Trophoblast cell (in vitro differentiated cells and primary cell): Measurements from ENCODE around the gene MRPS34. TPM values are rescaled to one million over a fixed set of nuclear protein-coding genes. Genes with fewer than 3 reads are reported as not detected.

ENCODE experiments used
- DNase-seq, 2 donors: peaks; one replicate each; pipeline ENCODE4 v3.0.0-alpha.2; 2016
- H2AFZ ChIP-seq: 2 replicates; pipeline ENCODE4 v1.6.1; 2013; ENCODE audit warnings: low read length, moderate library complexity, mild to moderate bottlenecking; ENCODE audit not compliant: insufficient read depth, poor library complexity
- H2AK5ac ChIP-seq: 2 replicates; pipeline ENCODE4 v1.6.1; 2013; ENCODE audit warnings: mild to moderate bottlenecking, low read length
- H2BK120ac ChIP-seq: 2 replicates; pipeline ENCODE4 v1.6.1; 2013; ENCODE audit warnings: low read length, mild to moderate bottlenecking, moderate library complexity; ENCODE audit not compliant: insufficient read depth, poor library complexity
- H2BK12ac ChIP-seq: 2 replicates; pipeline ENCODE4 v1.6.1; 2013; ENCODE audit warnings: mild to moderate bottlenecking, low read length, moderate library complexity
- H2BK5ac ChIP-seq: 2 replicates; pipeline ENCODE4 v1.6.1; 2013; ENCODE audit warnings: low read length, low read depth, moderate library complexity, mild to moderate bottlenecking; ENCODE audit not compliant: poor library complexity
- H3K14ac ChIP-seq: 2 replicates; pipeline ENCODE4 v1.6.1; 2013; ENCODE audit warnings: mild to moderate bottlenecking, low read length
- H3K18ac ChIP-seq: 2 replicates; pipeline ENCODE4 v1.6.1; 2013; ENCODE audit warnings: mild to moderate bottlenecking, low read length
- H3K23ac ChIP-seq: 2 replicates; pipeline ENCODE4 v1.6.1; 2013; ENCODE audit warnings: low read length
- H3K27ac ChIP-seq: 2 replicates; pipeline ENCODE4 v1.5.1; 2013; ENCODE audit warnings: low read depth, mild to moderate bottlenecking, inconsistent platforms, low read length, moderate library complexity
- H3K27me3 ChIP-seq: 2 replicates; pipeline ENCODE4 v1.6.1; 2013; ENCODE audit warnings: inconsistent platforms, mild to moderate bottlenecking, low read length, moderate library complexity; ENCODE audit not compliant: insufficient read depth
- H3K36me3 ChIP-seq, 2 experiments: 1 replicate in 1 of 2; 2 replicates in 1 of 2; pipeline ENCODE4 v1.6.1; 2013; ENCODE audit warnings: low read length in 2 of 2, mild to moderate bottlenecking in 2 of 2, moderate library complexity in 1 of 2; ENCODE audit not compliant: insufficient read depth in 2 of 2, control insufficient read depth in 1 of 2
- H3K4ac ChIP-seq: 2 replicates; pipeline ENCODE4 v1.6.1; 2013; ENCODE audit warnings: low read depth, mild to moderate bottlenecking, low read length, moderate library complexity
- H3K4me1 ChIP-seq, 2 experiments: 1 replicate in 1 of 2; 2 replicates in 1 of 2; pipeline ENCODE4 v1.6.1; 2013; ENCODE audit warnings: low read length in 2 of 2, mild to moderate bottlenecking in 2 of 2, moderate library complexity in 1 of 2; ENCODE audit not compliant: insufficient read depth in 2 of 2, control insufficient read depth in 1 of 2
- H3K4me2 ChIP-seq: 2 replicates; pipeline ENCODE4 v1.6.1; 2013; ENCODE audit warnings: inconsistent platforms, mild to moderate bottlenecking, low read length, moderate library complexity
- H3K4me3 ChIP-seq: 2 replicates; pipeline ENCODE4 v1.5.1; 2013; ENCODE audit warnings: mild to moderate bottlenecking, low read depth, low read length, inconsistent platforms
- H3K79me1 ChIP-seq: one replicate; pipeline ENCODE4 v1.6.1; 2013; ENCODE audit warnings: low read length
- H3K79me2 ChIP-seq: 2 replicates; pipeline ENCODE4 v1.6.1; 2013; ENCODE audit warnings: low read length, mild to moderate bottlenecking; ENCODE audit not compliant: control insufficient read depth, insufficient read depth, poor library complexity
- H3K9ac ChIP-seq: 2 replicates; pipeline ENCODE4 v1.6.1; 2013; ENCODE audit warnings: mild to moderate bottlenecking, low read length
- H3K9me3 ChIP-seq: 2 replicates; pipeline ENCODE4 v1.6.1; 2013; ENCODE audit warnings: low read depth, mild to moderate bottlenecking, control low read depth, inconsistent platforms, low read length; ENCODE audit not compliant: insufficient read depth
- H4K12ac ChIP-seq: 2 replicates; pipeline ENCODE4 v1.6.1; 2013; ENCODE audit warnings: low read depth, mild to moderate bottlenecking, low read length, moderate library complexity
- H4K8ac ChIP-seq: 2 replicates; pipeline ENCODE4 v1.6.1; 2013; ENCODE audit warnings: low read depth, mild to moderate bottlenecking, low read length, moderate library complexity
- H4K91ac ChIP-seq: one replicate; pipeline ENCODE4 v1.6.1; 2013; ENCODE audit warnings: low read depth, mild to moderate bottlenecking, low read length, moderate library complexity
- WGBS: extraction: QIAGEN DNeasy Blood & Tissue Kit; methylation state at CpG from one replicate; pipeline ENCODE4 v1.1.7; 2013; ENCODE audit warnings: missing lambda C conversion rate; ENCODE audit not compliant: insufficient read length, insufficient coverage; ENCODE audit errors: extremely low coverage; 5-methylcytosine and 5-hydroxymethylcytosine counted together
- polyA plus RNA-seq: library from polyadenylated mRNA; stranded (reverse); fragments of 200-250 nt; gene quantifications from 2 replicates; pipeline ENCODE4 v1.2.3, GENCODE V29; 2013

The MRPS34 gene
- polyA plus RNA-seq = 94.3 and 98.1 TPM in 2 replicates

DNA sequence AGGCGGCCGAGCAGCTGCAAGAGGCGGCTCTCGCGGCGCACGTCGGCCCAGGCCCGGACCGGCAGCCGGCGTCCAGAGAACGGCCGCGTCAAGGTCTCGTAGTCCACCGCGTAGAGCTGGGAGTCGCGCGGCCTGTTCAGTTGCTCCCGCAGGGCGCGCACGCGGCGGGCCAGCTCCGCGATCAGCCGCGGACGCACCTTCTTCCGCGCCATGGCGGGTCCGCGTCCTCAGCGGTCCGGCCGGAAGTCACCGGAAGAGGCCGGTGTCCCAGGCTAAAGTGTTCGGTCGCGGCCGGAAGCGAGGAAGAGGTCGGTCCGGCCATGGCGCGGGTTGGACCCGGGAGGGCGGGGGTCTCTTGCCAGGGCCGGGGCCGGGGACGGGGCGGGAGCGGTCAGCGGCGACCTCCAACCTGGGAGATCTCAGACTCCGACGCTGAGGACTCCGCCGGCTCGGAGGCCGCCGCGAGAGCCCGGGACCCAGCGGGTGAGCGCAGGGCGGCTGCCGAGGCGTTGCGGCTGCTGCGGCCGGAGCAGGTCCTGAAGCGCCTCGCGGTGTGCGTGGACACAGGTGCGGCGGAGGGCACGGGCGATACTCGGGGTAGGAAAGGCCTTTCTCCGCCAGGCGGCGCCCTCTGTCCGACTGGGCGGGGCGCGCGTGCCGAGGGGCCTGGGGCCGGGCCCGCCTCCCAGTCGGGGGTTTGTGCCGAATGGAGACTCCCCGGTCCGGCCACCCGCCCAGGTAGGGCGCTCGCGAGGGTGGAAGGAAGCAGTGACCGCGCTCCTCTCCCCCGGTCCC lies at the start of gene MRPS34:
TSS of gene MRPS34 (minus strand) at position 227 of the 795 bp plus-strand sequence. CDS start at position 212, 15 bp downstream.
- peak within 1 kb of the TSS; percentile 51 for H2BK12ac ChIP-seq
- H3K27me3 ChIP-seq = no peaks in the 10 kb centered on the region
- peak within 1 kb of the TSS; percentile 94 for H3K4me2 ChIP-seq
- H2BK120ac ChIP-seq = peak within 1 kb of the TSS; percentile 91
- H2AFZ ChIP-seq = peak within 1 kb of the TSS; percentile 89
- H2AK5ac ChIP-seq = peak within 1 kb of the TSS; percentile 92
- peak within 1 kb of the TSS; percentile 89 for H3K9ac ChIP-seq
- H4K8ac ChIP-seq = peak within 1 kb of the TSS; percentile 97
- H3K4me3 ChIP-seq = peak within 1 kb of the TSS; percentile 95
- H3K79me1 ChIP-seq = peaks cover 22% of the 10 kb centered on the region
- peak within 1 kb of the TSS; percentile 76 for H3K4ac ChIP-seq
- H4K12ac ChIP-seq = peak within 1 kb of the TSS; percentile 91
- peak within 1 kb of the TSS; percentile 95 for H4K91ac ChIP-seq
- peak; percentile 68 to 91 for DNase-seq
- peaks cover 46 to 52% of the 10 kb centered on the region in 2 experiments for H3K36me3 ChIP-seq
- peaks cover 10 to 18% of the 10 kb centered on the region in 2 experiments for H3K4me1 ChIP-seq
- no CpG with 5 or more reads among the region's 108 CpGs for WGBS
- peaks cover 15% of the 10 kb centered on the region for H3K79me2 ChIP-seq
- peaks cover 2% of the 10 kb centered on the region for H3K9me3 ChIP-seq
- H2BK5ac ChIP-seq = peak within 1 kb of the TSS; percentile 90
- H3K23ac ChIP-seq = no peak within 1 kb of the TSS
- peak within 1 kb of the TSS; percentile 92 for H3K18ac ChIP-seq
- H3K27ac ChIP-seq = peak within 1 kb of the TSS; percentile 90
- peak within 1 kb of the TSS; percentile 92 for H3K14ac ChIP-seq

DNA sequence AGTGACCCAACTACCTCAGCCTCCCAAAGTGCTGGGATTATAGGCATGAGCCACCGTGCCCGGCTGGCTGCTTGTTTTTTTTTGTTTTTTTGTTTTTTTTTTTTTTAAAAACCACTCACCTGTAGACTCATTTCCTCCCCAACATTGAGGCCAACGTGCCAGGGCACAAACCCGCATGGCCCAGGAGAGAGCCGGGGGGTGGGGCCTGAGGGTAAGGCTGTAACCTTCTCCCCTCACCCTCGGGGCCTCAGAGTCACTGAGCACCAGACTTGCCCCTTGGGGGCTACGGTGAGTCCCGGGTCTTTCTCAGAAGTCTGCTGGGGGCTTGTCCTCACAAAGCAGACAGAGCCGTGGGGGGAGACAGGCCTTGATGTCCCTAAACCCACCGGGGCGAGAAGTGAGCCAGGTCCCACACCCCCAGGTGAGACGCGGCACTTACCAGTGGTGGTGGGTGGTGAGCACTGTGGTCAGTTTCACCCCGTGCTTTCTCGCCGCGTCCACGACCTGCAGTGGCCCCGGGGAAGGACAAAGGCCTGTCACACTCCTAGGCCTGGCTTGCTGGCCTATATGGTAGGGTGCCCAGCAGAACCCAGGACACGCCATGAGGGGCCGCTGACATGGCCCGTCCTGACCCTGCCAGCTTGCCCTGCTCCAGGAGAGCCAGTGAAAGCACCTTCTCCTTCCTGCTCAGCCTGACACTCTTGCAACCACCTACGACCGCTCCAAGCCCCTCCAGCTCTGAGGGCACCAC lies 49.1 kb upstream of the MRPS34 start:
- Histone ChIP-seq H3K14ac (no peak overlapping the region), H3K4ac (no peak overlapping the region), H3K27me3 (no peaks in the 10 kb centered on the region), H3K36me3 (peaks cover 40 to 46% of the 10 kb centered on the region in 2 experiments), H2AFZ (no peak overlapping the region), H2AK5ac (no peak overlapping the region), H3K79me1 (peaks cover 3% of the 10 kb centered on the region), H2BK5ac (no peak overlapping the region), H3K27ac (no peak overlapping the region), H4K91ac (no peak overlapping the region), H3K9me3 (no peaks in the 10 kb centered on the region), H2BK120ac (no peak overlapping the region), H3K4me3 (no peak overlapping the region), H4K12ac (no peak overlapping the region), H3K79me2 (peaks cover 3% of the 10 kb centered on the region), H3K4me1 (peaks cover 0 to 5% of the 10 kb centered on the region in 2 experiments), H4K8ac (no peak overlapping the region), H3K9ac (no peak overlapping the region), H2BK12ac (no peak overlapping the region), H3K4me2 (no peak overlapping the region), H3K23ac (no peak overlapping the region), H3K18ac (no peak overlapping the region)
- DNase-seq = no peak
- WGBS = no CpG with 5 or more reads among the region's 24 CpGs

GRCh38 chr16:1820946-1821290 lies 48.0 kb upstream of the MRPS34 start:
- Histone ChIP-seq H3K4me2 (no peak overlapping the region), H2BK12ac (no peak overlapping the region), H4K91ac (no peak overlapping the region), H3K14ac (no peak overlapping the region), H2AK5ac (no peak overlapping the region), H3K9me3 (no peaks in the 10 kb centered on the region), H2BK120ac (no peak overlapping the region), H3K27me3 (no peaks in the 10 kb centered on the region), H2AFZ (no peak overlapping the region), H3K9ac (no peak overlapping the region), H3K79me2 (peaks cover under 1% of the 10 kb centered on the region), H4K8ac (no peak overlapping the region), H3K79me1 (no peaks in the 10 kb centered on the region), H3K23ac (no peak overlapping the region), H3K27ac (no peak overlapping the region), H2BK5ac (no peak overlapping the region), H3K4ac (no peak overlapping the region), H3K4me1 (peaks cover 0 to 5% of the 10 kb centered on the region in 2 experiments), H3K18ac (no peak overlapping the region), H3K36me3 (peaks cover 48 to 54% of the 10 kb centered on the region in 2 experiments), H3K4me3 (no peak overlapping the region), H4K12ac (no peak overlapping the region)
- no CpG with 5 or more reads among the region's 12 CpGs for WGBS
- DNase-seq = no peak

- Histone ChIP-seq H3K18ac (no peak overlapping the region), H3K9me3 (no peaks in the 10 kb centered on the region), H2AK5ac (no peak overlapping the region), H3K4me2 (no peak overlapping the region), H2BK5ac (no peak overlapping the region), H3K27me3 (no peaks in the 10 kb centered on the region), H3K27ac (no peak overlapping the region), H3K79me1 (no peaks in the 10 kb centered on the region), H3K79me2 (no peaks in the 10 kb centered on the region), H4K12ac (no peak overlapping the region), H4K91ac (no peak overlapping the region), H3K14ac (no peak overlapping the region), H3K9ac (no peak overlapping the region), H3K4ac (no peak overlapping the region), H2AFZ (no peak overlapping the region), H3K4me1 (no peaks in the 10 kb centered on the region), H2BK12ac (no peak overlapping the region), H3K36me3 (peaks cover 51 to 57% of the 10 kb centered on the region in 2 experiments), H4K8ac (no peak overlapping the region), H2BK120ac (no peak overlapping the region), H3K23ac (no peak overlapping the region), H3K4me3 (no peak overlapping the region)
- DNase-seq = no peak
- WGBS = no CpG with 5 or more reads among the region's 25 CpGs
Measured at GRCh38 chr16:1820096-1820945, 47.4 kb upstream of the MRPS34 start.
